Eye (tissue), 1 donor: Measurements from ENCODE around the gene HLA-DMA.

Experiments used
- DNase-seq: peaks from one replicate; pipeline ENCODE4 v3.0.0-alpha.2; 2015

The HLA-DMA gene

GRCh38 chr6:32912951-32913350, 39.9 kb downstream of the HLA-DMA start:
- peak; percentile 9 for DNase-seq

- no peak for DNase-seq
Measured at GRCh38 chr6:32908897-32909296, 44.0 kb downstream of the HLA-DMA start.

- no peak for DNase-seq
Measured at GRCh38 chr6:32906539-32906938, 46.4 kb downstream of the HLA-DMA start.

- no peak for DNase-seq
Measured at GRCh38 chr6:32905078-32905477, 47.8 kb downstream of the HLA-DMA start.

- no peak for DNase-seq
Measured at GRCh38 chr6:32903952-32904351, 48.9 kb downstream of the HLA-DMA start.
